Measurements from ENCODE around the gene POFUT2. TPM values are rescaled to one million over a fixed set of nuclear protein-coding genes. Genes with fewer than 3 reads are reported as not detected.

Gene POFUT2
- 22.8 and 23.7 TPM in 2 replicates for total RNA-seq

GRCh38 chr21:45287438-45288391 lies at the start of gene POFUT2:
POFUT2 (minus strand) TSS chr21:45287895; CDS start chr21:45287871, 24 bp downstream.

Other genes with a start within 250 kb of the POFUT2 start
- gene ADARB1, start 213.3 kb downstream of the POFUT2 start, total RNA-seq: 17.7 and 28.3 TPM in 2 replicates
- gene COL18A1, start 117.3 kb upstream of the POFUT2 start, total RNA-seq: 108 and 175 TPM in 2 replicates

All from thoracic aorta endothelial cell (primary cell).